ENCODE measurements around the gene UBE2F.
"Not testable (repeated sequence)": the region's sequence is repeated elsewhere in the genome, so short reads cannot be mapped to it uniquely, and the experiment has no call there.

UBE2F gene

DNA sequence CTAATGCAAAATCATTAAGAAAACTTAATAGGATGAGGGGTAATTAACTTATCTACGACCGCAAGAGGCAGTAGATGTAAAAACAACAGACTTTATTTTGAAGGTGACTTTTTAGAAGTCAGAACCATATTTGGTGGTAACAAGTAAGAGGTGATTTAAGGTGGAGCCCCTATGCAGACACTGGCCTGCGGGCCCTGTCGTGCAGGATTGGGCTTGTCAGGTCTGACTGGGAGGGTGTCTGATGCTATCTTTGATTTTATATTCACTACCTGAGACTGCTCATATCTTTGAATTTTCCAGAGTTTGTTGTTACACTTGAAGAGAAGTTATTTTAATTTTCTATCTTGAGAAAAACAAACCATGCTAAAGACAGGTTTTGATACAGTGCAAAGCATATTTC lies 64.9 kb downstream of the UBE2F start:
- no peak for DNase-seq (ENCODE audit: low read depth)
- TF ChIP-seq, protein P1, sequence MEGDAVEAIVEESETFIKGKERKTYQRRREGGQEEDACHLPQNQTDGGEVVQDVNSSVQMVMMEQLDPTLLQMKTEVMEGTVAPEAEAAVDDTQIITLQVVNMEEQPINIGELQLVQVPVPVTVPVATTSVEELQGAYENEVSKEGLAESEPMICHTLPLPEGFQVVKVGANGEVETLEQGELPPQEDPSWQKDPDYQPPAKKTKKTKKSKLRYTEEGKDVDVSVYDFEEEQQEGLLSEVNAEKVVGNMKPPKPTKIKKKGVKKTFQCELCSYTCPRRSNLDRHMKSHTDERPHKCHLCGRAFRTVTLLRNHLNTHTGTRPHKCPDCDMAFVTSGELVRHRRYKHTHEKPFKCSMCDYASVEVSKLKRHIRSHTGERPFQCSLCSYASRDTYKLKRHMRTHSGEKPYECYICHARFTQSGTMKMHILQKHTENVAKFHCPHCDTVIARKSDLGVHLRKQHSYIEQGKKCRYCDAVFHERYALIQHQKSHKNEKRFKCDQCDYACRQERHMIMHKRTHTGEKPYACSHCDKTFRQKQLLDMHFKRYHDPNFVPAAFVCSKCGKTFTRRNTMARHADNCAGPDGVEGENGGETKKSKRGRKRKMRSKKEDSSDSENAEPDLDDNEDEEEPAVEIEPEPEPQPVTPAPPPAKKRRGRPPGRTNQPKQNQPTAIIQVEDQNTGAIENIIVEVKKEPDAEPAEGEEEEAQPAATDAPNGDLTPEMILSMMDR (IDR thresholded peaks at IDR 0.05; ENCODE audit: low read depth, low read length, missing control alignments): no peak
- no peak overlapping the region for H3K4me3 ChIP-seq (ENCODE audit: low read depth, low read length)

DNA sequence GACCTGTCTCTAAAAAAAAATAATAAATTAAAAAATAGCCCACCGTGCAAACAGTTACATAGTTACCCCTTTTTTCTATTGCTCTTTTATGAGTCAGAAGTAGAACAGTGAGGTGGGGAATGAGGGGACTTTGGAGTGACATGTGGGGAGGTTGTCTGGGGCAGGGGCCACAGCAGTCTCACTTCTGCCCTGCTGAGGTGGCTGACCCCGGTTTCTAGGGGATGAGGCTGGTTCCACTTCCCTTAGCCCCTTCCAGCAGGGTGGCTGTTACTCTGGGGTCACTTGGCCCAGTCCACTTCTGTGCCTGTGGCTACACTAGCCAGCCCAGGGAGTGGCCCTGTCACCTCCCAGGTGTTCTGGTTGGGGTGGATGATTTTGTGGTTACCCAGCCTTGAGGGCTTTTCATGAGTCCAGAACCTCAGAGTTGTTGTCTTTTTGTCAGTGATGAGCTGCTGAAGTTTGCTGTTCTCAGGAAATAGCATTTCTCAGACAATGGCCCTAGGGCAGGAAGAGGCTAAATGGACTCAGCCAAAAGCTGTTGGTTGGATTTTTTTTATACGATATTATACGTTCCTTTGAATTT lies 66.0 kb downstream of the UBE2F start:
- H3K4me3 ChIP-seq (ENCODE audit: low read depth, low read length): no peak overlapping the region
- TF ChIP-seq, protein P1 (IDR thresholded peaks at IDR 0.05; ENCODE audit: low read depth, low read length, missing control alignments): no peak
- DNase-seq (ENCODE audit: low read depth): no peak

DNA sequence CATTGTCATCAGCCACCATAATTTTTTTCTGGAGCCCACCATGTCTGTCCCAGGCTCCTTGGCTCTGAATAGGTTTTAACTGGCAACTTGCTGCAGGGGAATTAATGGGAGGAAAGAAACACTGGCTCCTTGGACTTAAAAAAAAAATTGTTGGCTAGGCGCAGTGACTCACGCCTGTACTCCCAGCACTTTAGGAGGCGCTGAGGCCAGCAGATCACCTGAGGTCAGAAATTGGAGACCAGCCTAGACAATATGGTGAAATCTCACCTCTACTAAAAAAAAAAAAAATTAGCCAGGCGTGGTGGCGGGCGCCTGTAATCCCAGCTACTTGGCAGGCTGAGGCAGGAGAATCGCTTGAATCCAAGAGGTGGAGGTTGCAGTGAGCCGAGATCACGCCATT lies 67.2 kb downstream of the UBE2F start:
- not testable (repeated sequence) for DNase-seq (ENCODE audit: low read depth); H3K4me3 ChIP-seq (ENCODE audit: low read depth, low read length)

DNA sequence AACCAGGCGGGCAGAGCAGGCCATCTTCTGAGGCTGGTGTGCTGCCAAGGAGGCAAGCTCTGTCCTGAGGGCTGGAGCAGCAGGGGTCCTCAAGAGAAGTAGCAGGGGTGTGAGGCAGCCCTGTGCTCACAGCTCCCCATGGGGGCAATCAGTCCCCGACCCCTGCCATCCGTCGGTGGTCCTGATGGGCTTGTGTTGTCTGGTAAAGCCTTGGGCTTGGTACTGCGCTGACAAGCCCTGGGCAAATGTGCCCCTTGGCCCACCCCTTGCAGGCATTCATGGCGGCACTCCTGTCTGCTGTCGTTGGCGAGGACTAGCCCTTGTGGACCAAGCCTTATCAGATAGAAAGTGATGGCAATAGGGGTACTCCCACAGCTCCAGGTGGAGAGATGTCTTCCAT lies 71.4 kb downstream of the UBE2F start:
- H3K4me3 ChIP-seq (ENCODE audit: low read depth, low read length): no peak overlapping the region
- DNase-seq (ENCODE audit: low read depth): no peak
- TF ChIP-seq, protein P1 (IDR thresholded peaks at IDR 0.05; ENCODE audit: low read depth, low read length, missing control alignments): no peak

DNA sequence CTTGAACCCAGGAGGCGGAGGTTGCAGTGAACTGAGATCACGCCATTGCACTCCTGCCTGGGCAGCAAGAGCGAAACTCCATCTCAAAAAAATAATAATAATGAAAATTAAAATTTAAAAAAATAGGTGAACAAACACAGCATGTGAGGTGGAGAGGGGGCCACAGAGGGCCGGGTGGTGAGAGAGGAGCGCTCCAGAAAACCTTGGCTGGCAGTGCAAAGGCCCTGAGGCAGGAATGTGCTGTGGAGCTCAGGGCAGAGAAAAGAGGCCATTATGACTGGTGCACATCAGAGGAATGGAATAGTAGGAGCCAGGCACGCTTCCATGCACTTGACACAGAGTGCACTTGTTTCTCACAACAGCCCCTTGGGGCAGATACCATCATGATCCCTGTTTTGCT lies 72.3 kb downstream of the UBE2F start:
- TF ChIP-seq, protein P1 (IDR thresholded peaks at IDR 0.05; ENCODE audit: low read depth, low read length, missing control alignments): no peak
- no peak for DNase-seq (ENCODE audit: low read depth)

DNA sequence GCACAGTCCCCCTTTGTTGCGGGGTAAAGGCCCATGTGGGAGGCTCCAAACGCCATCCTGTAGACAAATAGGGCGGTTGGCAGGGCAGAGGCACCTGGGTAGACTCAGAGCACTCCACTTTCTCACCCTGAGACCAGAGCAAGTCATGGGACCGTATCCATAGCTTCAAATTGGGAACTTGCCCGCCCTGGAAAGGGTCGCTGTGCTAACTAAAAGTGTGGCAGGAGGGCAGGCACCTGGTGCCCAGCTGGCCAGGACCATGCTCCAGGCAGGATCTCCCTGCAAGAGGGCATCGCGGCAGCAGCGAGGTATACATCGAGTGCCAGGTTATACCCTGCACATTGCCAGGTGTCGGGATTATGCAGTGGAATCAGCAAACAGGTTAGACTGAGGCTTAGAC lies 73.2 kb downstream of the UBE2F start:
- TF ChIP-seq, protein P1 (IDR thresholded peaks at IDR 0.05; ENCODE audit: low read depth, low read length, missing control alignments): no peak
- DNase-seq (ENCODE audit: low read depth): no peak
- H3K4me3 ChIP-seq (ENCODE audit: low read depth, low read length): no peak overlapping the region

More for the DNA sequence above, 72.3 kb downstream of the UBE2F start:
- H3K4me3 ChIP-seq (ENCODE audit: low read depth, low read length): no peak overlapping the region

DNA sequence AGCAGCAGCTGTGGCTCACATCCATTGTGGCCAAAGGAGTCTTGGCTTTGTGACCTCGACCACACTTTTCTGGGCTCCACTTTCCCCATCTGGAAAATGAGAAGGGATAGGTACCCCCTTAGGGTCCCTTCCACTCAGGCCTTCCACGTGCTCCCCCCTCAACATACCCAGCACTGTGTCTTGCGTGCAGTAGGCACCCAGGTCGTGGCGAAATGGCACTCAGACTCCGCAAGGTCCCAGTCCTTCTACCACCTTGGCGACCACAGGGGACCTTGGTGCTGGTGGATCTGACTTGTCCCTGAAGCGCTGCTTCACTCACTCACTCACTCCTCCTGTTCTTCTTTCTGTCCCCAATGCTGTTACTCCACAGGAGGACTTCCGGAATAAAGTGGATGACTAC lies 74.1 kb downstream of the UBE2F start:
- TF ChIP-seq, protein P1 (IDR thresholded peaks at IDR 0.05; ENCODE audit: low read depth, low read length, missing control alignments): no peak
- no peak for DNase-seq (ENCODE audit: low read depth)
- no peak overlapping the region for H3K4me3 ChIP-seq (ENCODE audit: low read depth, low read length)

Measured in GM12864 (cell line).